Mesodermal cell (in vitro differentiated cells): ENCODE data around the gene PKDCC.

Source experiments
- H3K27ac ChIP-seq: 2 replicates; pipeline ENCODE4 v1.7.0; 2013; ENCODE audit warnings: mild to moderate bottlenecking, low read depth, low read length, moderate library complexity; ENCODE audit not compliant: severe bottlenecking
- H3K36me3 ChIP-seq: 2 replicates; pipeline ENCODE4 v1.7.1; 2013; ENCODE audit warnings: mild to moderate bottlenecking, low read length, moderate library complexity; ENCODE audit not compliant: control insufficient read depth, insufficient read depth
- H3K4me1 ChIP-seq: one replicate; pipeline ENCODE4 v1.7.1; 2013; ENCODE audit warnings: mild to moderate bottlenecking, low read length; ENCODE audit not compliant: insufficient read depth, control insufficient read depth, poor library complexity, severe bottlenecking
- H3K4me3 ChIP-seq: 2 replicates; pipeline ENCODE4 v1.7.0; 2013; ENCODE audit warnings: low read length, control low read depth, mild to moderate bottlenecking; ENCODE audit not compliant: insufficient read depth, poor library complexity, severe bottlenecking; ENCODE audit errors: extremely low read depth
- H3K9me3 ChIP-seq: 2 replicates; pipeline ENCODE4 v1.7.1; 2013; ENCODE audit warnings: mild to moderate bottlenecking, low read length, moderate library complexity; ENCODE audit not compliant: control insufficient read depth
- WGBS, 2 experiments: methylation state at CpG; one replicate each; pipeline ENCODE4 v1.1.5; 2013; ENCODE audit warnings: missing lambda C conversion rate in 2 of 2; ENCODE audit not compliant: insufficient coverage in 2 of 2; 5-methylcytosine and 5-hydroxymethylcytosine counted together

PKDCC gene

GRCh38 chr2:42010743-42011298 lies 37.0 kb upstream of the PKDCC start:
- WGBS, 2 experiments, result 96 to 97% methylated on average over 8 to 10 of the region's 11 CpGs
- Histone ChIP-seq H3K27ac (no peak overlapping the region), H3K4me1 (peaks cover 10% of the 10 kb centered on the region)

GRCh38 chr2:42012137-42012536 lies 35.7 kb upstream of the PKDCC start:
- no peak overlapping the region for H3K4me3 ChIP-seq
- H3K27ac ChIP-seq, result no peak overlapping the region
- H3K4me1 ChIP-seq, result peaks cover 10% of the 10 kb centered on the region
- no peaks in the 10 kb centered on the region for H3K9me3 ChIP-seq
- no CpG with 5 or more reads among the region's 1 CpG for WGBS, 2 experiments
- H3K36me3 ChIP-seq, result no peaks in the 10 kb centered on the region

More at GRCh38 chr2:42010743-42011298, 37.0 kb upstream of the PKDCC start:
- no peak overlapping the region for H3K4me3 ChIP-seq
- H3K9me3 ChIP-seq, result no peaks in the 10 kb centered on the region
- H3K36me3 ChIP-seq, result no peaks in the 10 kb centered on the region

GRCh38 chr2:42012651-42013050 lies 35.2 kb upstream of the PKDCC start:
- Histone ChIP-seq H3K36me3 (no peaks in the 10 kb centered on the region), H3K9me3 (no peaks in the 10 kb centered on the region), H3K4me1 (peaks cover 10% of the 10 kb centered on the region), H3K27ac (no peak overlapping the region), H3K4me3 (no peak overlapping the region)

GRCh38 chr2:42013409-42013808 lies 34.4 kb upstream of the PKDCC start:
- no peaks in the 10 kb centered on the region for H3K36me3 ChIP-seq
- no peaks in the 10 kb centered on the region for H3K9me3 ChIP-seq
- 100% methylated on average over 1 of the region's 2 CpGs for whole genome bisulfite sequencing, 2 experiments
- no peak overlapping the region for H3K4me3 ChIP-seq
- no peak overlapping the region for H3K27ac ChIP-seq
- H3K4me1 ChIP-seq, result peaks cover 10% of the 10 kb centered on the region

- H3K36me3 ChIP-seq, result no peaks in the 10 kb centered on the region
- H3K9me3 ChIP-seq, result peaks cover 3% of the 10 kb centered on the region
- H3K4me3 ChIP-seq, result no peak overlapping the region
- WGBS, 2 experiments, result 63 to 68% methylated on average over 3 to 4 of the region's 4 CpGs
- no peak overlapping the region for H3K27ac ChIP-seq
- H3K4me1 ChIP-seq, result peaks cover 26% of the 10 kb centered on the region
Measured at GRCh38 chr2:42021464-42021863, 26.4 kb upstream of the PKDCC start.

GRCh38 chr2:42025151-42025582 lies 22.7 kb upstream of the PKDCC start:
- 67% methylated on average over 1 of the region's 3 CpGs for WGBS, 2 experiments
- Histone ChIP-seq H3K9me3 (peaks cover 3% of the 10 kb centered on the region), H3K36me3 (no peaks in the 10 kb centered on the region), H3K4me1 (peaks cover 54% of the 10 kb centered on the region), H3K27ac (peak overlapping the region; percentile 71), H3K4me3 (no peak overlapping the region)

GRCh38 chr2:42026272-42026671 lies 21.5 kb upstream of the PKDCC start:
- H3K4me3 ChIP-seq, result no peak overlapping the region
- peaks cover 3% of the 10 kb centered on the region for H3K9me3 ChIP-seq
- no peaks in the 10 kb centered on the region for H3K36me3 ChIP-seq
- peaks cover 64% of the 10 kb centered on the region for H3K4me1 ChIP-seq
- WGBS, 2 experiments, result 94 to 97% methylated on average over 3 to 4 of the region's 5 CpGs
- H3K27ac ChIP-seq, result no peak overlapping the region

- Histone ChIP-seq H3K36me3 (no peaks in the 10 kb centered on the region), H3K9me3 (no peaks in the 10 kb centered on the region), H3K4me3 (no peak overlapping the region), H3K4me1 (peaks cover 60% of the 10 kb centered on the region), H3K27ac (peak overlapping the region; percentile 85)
- WGBS, 2 experiments, result 72 to 85% methylated on average over 7 to 8 of the region's 8 CpGs
Measured at GRCh38 chr2:42028571-42029148, 19.2 kb upstream of the PKDCC start.

- H3K36me3 ChIP-seq, result no peaks in the 10 kb centered on the region
- no peak overlapping the region for H3K4me3 ChIP-seq
- no peaks in the 10 kb centered on the region for H3K9me3 ChIP-seq
- peaks cover 61% of the 10 kb centered on the region for H3K4me1 ChIP-seq
- H3K27ac ChIP-seq, result peak overlapping the region; percentile 85
- WGBS, 2 experiments, result 80 to 92% methylated on average over 2 to 3 of the region's 4 CpGs
Measured at GRCh38 chr2:42029171-42029570, 18.6 kb upstream of the PKDCC start.

- Histone ChIP-seq H3K27ac (peak overlapping the region; percentile 85), H3K4me3 (no peak overlapping the region), H3K9me3 (no peaks in the 10 kb centered on the region), H3K4me1 (peaks cover 62% of the 10 kb centered on the region), H3K36me3 (no peaks in the 10 kb centered on the region)
- WGBS, 2 experiments, result 27 to 47% methylated on average over 1 to 2 of the region's 4 CpGs
Measured at GRCh38 chr2:42029639-42030199, 18.1 kb upstream of the PKDCC start.

GRCh38 chr2:42030200-42030759 lies 17.5 kb upstream of the PKDCC start:
- 9 to 12% methylated on average over 8 to 15 of the region's 19 CpGs for WGBS, 2 experiments
- H3K9me3 ChIP-seq, result no peaks in the 10 kb centered on the region
- no peak overlapping the region for H3K4me3 ChIP-seq
- H3K4me1 ChIP-seq, result peaks cover 60% of the 10 kb centered on the region
- H3K27ac ChIP-seq, result peak overlapping the region; percentile 85
- no peaks in the 10 kb centered on the region for H3K36me3 ChIP-seq
